Smooth muscle cell (in vitro differentiated cells): ENCODE data around the gene KLRD1. TPM values are rescaled to one million over a fixed set of nuclear protein-coding genes. Genes with fewer than 3 reads are reported as not detected.

Source experiments
- DNase-seq: peaks from one replicate; lab custom pipeline; 2025; ENCODE audit not compliant: unreplicated experiment; lab: John Stamatoyannopoulos, UW
- H2AFZ ChIP-seq: fragments of 200-600 bp; sonication (generic); 2 replicates; pipeline ENCODE4 v1.6.0; 2016; ENCODE audit warnings: antibody characterized with exemption, low read depth, mild to moderate bottlenecking
- H3F3A ChIP-seq: fragments of 200-600 bp; sonication (generic); 2 replicates; pipeline ENCODE4 v1.6.0; 2017; ENCODE audit warnings: antibody characterized with exemption, low read depth
- H3K27ac ChIP-seq: fragments of 200-600 bp; sonication (generic); 2 replicates; pipeline ENCODE4 v1.5.1; 2016; ENCODE audit warnings: low read depth, mild to moderate bottlenecking
- H3K27me3 ChIP-seq: fragments of 200-600 bp; sonication (generic); 2 replicates; pipeline ENCODE4 v1.6.1; 2016; ENCODE audit warnings: low read depth, mild to moderate bottlenecking
- H3K36me3 ChIP-seq: fragments of 200-600 bp; sonication (generic); 2 replicates; pipeline ENCODE4 v1.5.1; 2016; ENCODE audit warnings: low read depth
- H3K4me1 ChIP-seq: fragments of 200-600 bp; sonication (generic); 2 replicates; pipeline ENCODE4 v1.5.1; 2016; ENCODE audit warnings: low read depth
- H3K4me2 ChIP-seq: fragments of 200-600 bp; sonication (generic); 2 replicates; pipeline ENCODE4 v1.6.0; 2016; ENCODE audit warnings: mild to moderate bottlenecking
- H3K4me3 ChIP-seq: fragments of 200-600 bp; sonication (generic); 2 replicates; pipeline ENCODE4 v1.5.1; 2016; ENCODE audit warnings: mild to moderate bottlenecking
- H3K79me2 ChIP-seq: fragments of 200-600 bp; sonication (generic); 2 replicates; pipeline ENCODE4 v1.6.0; 2016; ENCODE audit warnings: low read depth, mild to moderate bottlenecking
- H3K9ac ChIP-seq: fragments of 200-600 bp; sonication (generic); 2 replicates; pipeline ENCODE4 v1.6.0; 2016; ENCODE audit warnings: low read depth
- H3K9me3 ChIP-seq: fragments of 200-600 bp; sonication (generic); replicated peaks from 2 replicates; pipeline ENCODE4 v1.5.1; 2016; ENCODE audit warnings: low read depth
- H4K20me1 ChIP-seq: fragments of 200-600 bp; sonication (generic); 2 replicates; pipeline ENCODE4 v1.6.0; 2016; ENCODE audit warnings: low read depth
- CTCF ChIP-seq: fragments of 200-600 bp; sonication (generic); IDR thresholded peaks from 2 replicates; pipeline ENCODE4 v1.5.1; 2017; ENCODE audit warnings: borderline replicate concordance, mild to moderate bottlenecking, antibody characterized with exemption; ENCODE audit not compliant: insufficient read depth, poor library complexity, severe bottlenecking
- WGBS: methylation state at CpG from one replicate; pipeline ENCODE4 v1.1.7; 2016; ENCODE audit warnings: low lambda C conversion rate; 5-methylcytosine and 5-hydroxymethylcytosine counted together
- polyA plus RNA-seq: library from polyadenylated mRNA; unstranded; fragments of >200 nt; fragmentation: Nextera tagmentation; extraction: Ambion mirVana; gene quantifications from 2 replicates; pipeline ENCODE4 v1.2.1, GENCODE V29; 2016
- total RNA-seq: library from RNA; depleted of rRNA; stranded (reverse); fragments of >200 nt; gene quantifications from 2 replicates; pipeline ENCODE4 v1.2.3, GENCODE V29; 2014

Gene KLRD1
- total and polyA plus RNA-seq, 2 experiments from 2014 or later: 0.09 to 0.18 TPM

DNA sequence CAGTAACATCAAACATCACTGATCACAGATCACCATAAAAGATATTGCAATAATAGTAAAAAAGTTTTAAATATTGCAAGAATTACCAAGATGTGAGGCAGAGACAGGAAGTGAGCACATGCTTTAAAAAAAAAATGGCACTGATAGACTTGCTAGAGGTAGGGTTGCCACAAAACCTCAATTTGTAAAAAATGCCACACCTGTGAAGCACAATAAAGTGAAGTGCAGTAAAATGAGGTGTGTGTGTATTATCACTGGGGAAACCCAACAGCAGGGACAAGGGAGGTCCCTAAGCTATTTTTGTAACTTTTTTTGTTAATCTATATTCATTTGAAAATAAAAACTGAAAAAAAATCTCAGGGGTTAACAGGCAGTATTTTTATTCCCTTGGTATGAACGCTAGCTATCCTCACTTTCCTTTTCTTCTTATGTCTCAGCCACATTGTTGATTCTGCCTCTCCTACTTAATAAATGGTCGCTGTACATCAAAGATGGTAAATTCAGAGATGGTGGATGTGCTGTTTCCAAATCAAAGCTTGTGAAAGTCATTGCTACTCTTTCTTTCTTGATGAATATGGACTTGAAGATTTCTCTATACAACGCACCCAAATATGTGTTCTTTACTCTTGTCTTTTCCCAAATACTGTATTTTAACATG is 14.0 kb upstream of the KLRD1 start:
- Histone ChIP-seq H3K27ac (no peak overlapping the region), H3K9ac (no peak overlapping the region), H3K4me1 (no peaks in the 10 kb centered on the region), H3F3A (no peaks in the 10 kb centered on the region), H4K20me1 (no peaks in the 10 kb centered on the region), H3K9me3 (no peaks in the 10 kb centered on the region), H3K4me3 (no peak overlapping the region), H3K4me2 (no peak overlapping the region), H2AFZ (no peak overlapping the region), H3K79me2 (no peaks in the 10 kb centered on the region), H3K36me3 (no peaks in the 10 kb centered on the region), H3K27me3 (no peaks in the 10 kb centered on the region)
- TF ChIP-seq CTCF: no peak
- no peak for DNase-seq
- 89% methylated on average over 3 of the region's 3 CpGs for WGBS

GRCh38 chr12:10301103-10301502 is 6.6 kb upstream of the KLRD1 start:
- Histone ChIP-seq H3K9ac (no peak overlapping the region), H3K9me3 (no peaks in the 10 kb centered on the region), H4K20me1 (no peaks in the 10 kb centered on the region), H3F3A (peaks cover 4% of the 10 kb centered on the region), H3K79me2 (no peaks in the 10 kb centered on the region), H2AFZ (no peak overlapping the region), H3K4me3 (no peak overlapping the region), H3K4me1 (peaks cover 6% of the 10 kb centered on the region), H3K4me2 (peak overlapping the region; percentile 29), H3K27ac (peak overlapping the region; percentile 64), H3K36me3 (no peaks in the 10 kb centered on the region), H3K27me3 (no peaks in the 10 kb centered on the region)
- no peak for DNase-seq
- no peak for TF ChIP-seq CTCF
- WGBS: 0% methylated on average over 1 of the region's 1 CpG

DNA sequence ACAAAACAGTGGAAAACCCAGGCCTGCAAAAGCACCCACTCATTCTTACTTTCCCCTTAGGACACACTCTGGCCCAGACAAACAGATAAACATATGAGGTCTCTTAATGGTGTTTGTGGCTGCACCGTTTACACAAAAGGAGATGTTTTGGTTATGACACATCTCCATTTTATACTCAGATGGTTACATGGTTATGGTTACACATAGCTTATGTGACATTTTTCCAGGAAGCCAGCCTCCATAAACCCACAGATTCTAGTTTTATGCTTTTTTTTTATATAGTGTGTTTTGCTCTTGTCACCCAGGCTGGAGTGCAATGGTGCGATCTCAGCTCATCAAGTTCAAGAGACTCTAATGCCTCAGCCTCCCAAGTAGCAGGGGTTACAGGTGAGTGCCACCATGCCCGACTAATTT is 3.5 kb upstream of the KLRD1 start:
- Histone ChIP-seq H3K9me3 (no peaks in the 10 kb centered on the region), H2AFZ (no peak overlapping the region), H3K4me1 (peaks cover 6% of the 10 kb centered on the region), H3K4me2 (no peak overlapping the region), H3K79me2 (no peaks in the 10 kb centered on the region), H3K36me3 (no peaks in the 10 kb centered on the region), H3K27ac (peak overlapping the region; percentile 59), H3K9ac (no peak overlapping the region), H3K4me3 (no peak overlapping the region), H3F3A (peaks cover 4% of the 10 kb centered on the region), H4K20me1 (no peaks in the 10 kb centered on the region), H3K27me3 (no peaks in the 10 kb centered on the region)
- WGBS: 55% methylated on average over 3 of the region's 3 CpGs
- DNase-seq: no peak
- no peak for TF ChIP-seq CTCF

DNA sequence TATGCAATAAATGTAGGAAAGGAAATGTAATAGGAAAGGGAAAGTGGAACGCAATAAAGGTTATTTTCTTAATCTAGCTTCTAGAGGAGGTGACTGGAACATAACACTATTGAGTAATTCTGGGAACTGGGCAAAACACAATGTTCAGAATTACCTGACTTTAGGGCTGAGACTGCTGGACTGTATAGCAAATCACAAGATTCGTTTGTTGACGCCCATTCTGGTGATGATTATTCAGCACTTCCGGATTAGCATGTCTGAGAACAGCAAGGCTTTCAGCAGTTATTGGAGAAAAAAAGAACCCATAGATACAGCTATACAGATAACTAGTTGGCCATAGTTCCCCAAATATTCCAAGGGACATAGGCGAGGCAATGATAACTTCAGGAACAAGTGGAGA is 2.3 kb upstream of the KLRD1 start:
- Histone ChIP-seq H3K9me3 (no peaks in the 10 kb centered on the region), H3K4me3 (no peak overlapping the region), H3K36me3 (no peaks in the 10 kb centered on the region), H4K20me1 (no peaks in the 10 kb centered on the region), H3F3A (peaks cover 4% of the 10 kb centered on the region), H3K27me3 (no peaks in the 10 kb centered on the region), H2AFZ (no peak overlapping the region), H3K9ac (no peak overlapping the region), H3K79me2 (no peaks in the 10 kb centered on the region), H3K4me2 (no peak overlapping the region), H3K27ac (no peak overlapping the region), H3K4me1 (peaks cover 6% of the 10 kb centered on the region)
- 93% methylated on average over 5 of the region's 5 CpGs for WGBS
- no peak for DNase-seq
- no peak for TF ChIP-seq CTCF
